HG03432 (cell line): ENCODE data around the gene ACTN3.
"Not testable (repeated sequence)": the region's sequence is repeated elsewhere in the genome, so short reads cannot be mapped to it uniquely, and the experiment has no call there.

ENCODE experiments used
- ATAC-seq: cut with Tn5 transposase; IDR thresholded peaks from one replicate; pipeline ENCODE4 v1.9.1; 2021; ENCODE audit warnings: mild to moderate bottlenecking, moderate library complexity; ENCODE audit not compliant: unreplicated experiment

Gene ACTN3

DNA sequence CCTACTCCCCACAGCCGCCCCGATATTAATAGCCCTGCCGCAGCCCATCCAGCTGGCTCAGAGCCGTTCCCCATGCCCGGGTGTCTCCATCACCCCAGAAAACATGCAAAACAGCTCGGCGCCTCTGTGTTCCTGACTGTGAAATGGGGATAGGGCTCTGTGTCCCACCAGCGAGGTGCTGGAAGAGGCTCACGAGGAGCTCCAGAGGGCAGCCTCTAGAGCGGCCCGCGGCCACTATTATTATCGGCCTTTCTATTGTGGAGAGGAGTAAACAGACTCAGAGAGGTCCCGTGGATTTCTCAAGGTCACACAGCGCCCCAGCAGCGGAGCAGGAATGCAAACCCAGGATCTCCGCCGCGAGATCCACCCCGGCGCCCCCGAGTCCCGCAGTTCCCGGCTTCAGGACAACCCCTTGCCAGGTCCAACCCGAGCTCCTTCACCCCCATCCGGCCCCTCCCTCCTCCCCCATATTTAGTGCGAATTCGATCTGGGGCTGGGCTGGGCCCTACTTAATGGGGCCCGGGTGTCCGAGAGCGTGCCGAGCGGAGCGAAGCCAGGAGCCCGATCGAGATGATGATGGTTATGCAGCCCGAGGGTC, at the start of gene ACTN3:
Gene ACTN3, plus strand, starts transcription at position 536 of the 598 bp plus-strand sequence. Its CDS starts 35 bp downstream, at position 571.
- no peak for ATAC-seq

DNA sequence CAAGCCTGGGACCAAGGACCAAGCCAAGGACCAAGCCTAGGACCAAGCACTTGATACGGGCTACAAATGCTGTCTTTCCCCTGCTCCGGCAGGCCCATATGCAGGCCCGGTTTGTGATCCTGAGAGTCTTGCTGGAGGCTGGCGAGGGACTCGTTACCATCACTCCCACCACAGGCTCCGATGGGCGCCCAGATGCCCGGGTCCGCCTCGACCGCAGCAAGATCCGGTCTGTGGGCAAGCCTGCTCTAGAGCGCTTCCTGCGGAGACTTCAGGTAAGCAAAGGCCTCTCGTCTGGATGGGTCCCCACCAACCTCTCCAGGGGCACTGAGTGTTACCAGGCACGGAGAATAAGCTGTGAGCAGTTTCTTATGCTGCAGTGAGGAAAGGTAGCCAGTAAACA, 49.5 kb upstream of the ACTN3 start:
- ATAC-seq, result no peak

DNA sequence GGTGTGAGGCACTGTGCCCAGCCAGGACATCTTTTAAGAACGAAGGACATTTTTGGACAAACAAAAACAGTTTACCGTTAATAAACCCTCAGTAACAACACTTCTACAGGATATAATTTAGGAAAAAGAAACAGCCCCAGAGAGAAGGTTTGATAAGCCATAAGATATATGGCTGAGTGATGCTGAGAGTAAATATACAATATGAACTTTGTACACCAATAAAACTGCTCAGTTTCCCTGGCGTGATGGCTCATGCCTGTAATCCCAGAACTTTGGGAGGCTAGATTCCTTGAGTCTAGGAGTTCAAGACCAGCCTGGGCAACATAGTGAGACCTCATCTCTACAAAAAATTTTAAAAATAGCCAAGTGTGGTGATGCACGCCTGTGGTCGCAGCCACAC, 48.2 kb upstream of the ACTN3 start:
- no peak for ATAC-seq

DNA sequence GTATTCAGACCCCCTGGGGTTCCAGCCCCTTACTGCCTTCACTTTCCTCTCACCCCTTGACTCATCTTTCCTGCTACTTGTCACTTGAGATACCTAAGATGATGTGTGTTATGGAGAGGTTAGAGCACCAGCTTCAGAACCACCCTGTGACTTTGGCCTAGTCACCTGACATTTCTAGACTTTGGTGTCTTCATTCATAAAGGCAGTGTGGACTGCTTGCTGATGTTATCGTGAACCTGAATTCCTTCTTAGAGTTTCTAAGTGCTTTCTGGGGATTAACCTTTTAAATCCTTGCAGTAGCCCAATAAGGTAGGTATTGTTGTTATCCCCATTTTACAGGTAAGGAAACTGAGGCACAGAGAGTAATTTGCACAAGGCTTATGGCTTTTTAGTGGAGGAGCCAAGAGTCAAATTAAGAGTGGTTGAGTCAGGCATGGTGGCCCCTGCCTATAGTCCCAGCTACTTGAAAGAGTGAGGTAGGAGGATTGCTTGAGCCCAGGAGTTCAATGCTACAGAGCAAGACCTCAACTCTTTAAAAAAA, 41.4 kb upstream of the ACTN3 start:
- ATAC-seq, result no peak

DNA sequence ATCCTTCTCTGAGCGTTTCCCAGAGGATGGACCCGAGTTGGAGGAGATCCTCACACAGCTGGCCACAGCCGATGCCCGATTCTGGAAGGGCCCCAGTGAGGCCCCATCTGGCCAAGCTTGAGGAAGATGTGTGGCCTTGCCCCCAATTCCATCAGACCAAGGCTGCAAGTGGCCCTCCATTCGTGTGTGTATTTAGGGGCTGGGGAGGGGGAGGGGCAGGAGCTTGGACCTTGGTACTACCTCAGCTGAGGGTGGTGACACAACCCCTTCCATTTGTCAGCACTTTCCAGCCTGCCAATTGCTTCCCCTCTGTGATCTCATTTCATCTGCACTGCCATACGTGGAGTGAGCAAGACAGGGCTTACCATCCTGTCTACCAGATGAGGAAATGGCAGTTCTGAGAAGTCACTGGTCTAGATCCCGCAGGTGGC, 37.6 kb upstream of the ACTN3 start:
- ATAC-seq, result no peak

DNA sequence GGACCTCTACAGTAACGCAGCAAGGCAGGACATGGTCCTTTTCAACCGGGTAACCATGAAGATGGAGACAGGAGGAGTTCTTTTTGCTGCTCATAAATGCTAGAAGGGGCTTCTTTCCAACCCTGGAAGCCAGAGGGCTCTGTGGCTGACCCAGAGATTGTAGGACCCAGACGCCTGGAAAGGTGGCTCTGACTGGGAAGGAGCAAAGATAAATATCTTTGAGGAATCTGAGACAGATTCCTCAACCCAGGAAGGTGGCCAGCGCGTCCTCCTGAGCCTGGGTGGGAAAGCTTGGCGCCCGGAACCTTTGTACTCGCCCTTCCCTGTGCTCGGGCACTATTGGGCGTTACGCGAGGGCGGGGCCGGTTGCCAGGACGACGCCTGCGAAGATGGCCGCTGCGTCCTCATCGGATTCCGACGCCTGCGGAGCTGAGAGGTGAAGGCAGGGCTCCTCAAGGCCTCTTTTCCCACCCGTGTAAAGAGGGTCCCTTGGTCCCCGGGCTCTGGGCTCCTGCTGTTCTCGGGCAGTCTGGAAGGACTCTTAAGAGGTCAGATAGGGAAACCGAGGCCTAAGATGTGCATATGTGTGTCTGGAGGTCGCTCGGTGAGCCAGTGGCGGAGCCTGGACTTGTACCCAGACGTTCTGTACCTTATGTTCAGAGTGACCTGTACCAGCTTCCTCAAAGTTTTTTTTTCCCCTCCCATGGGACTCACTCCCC, 36.3 kb upstream of the ACTN3 start, which contains the start of gene BBS1:
Gene BBS1, plus strand, starts transcription at position 365 of the 719 bp plus-strand sequence. Its CDS starts 25 bp downstream, at position 390.
- peak; percentile 85 for ATAC-seq

DNA sequence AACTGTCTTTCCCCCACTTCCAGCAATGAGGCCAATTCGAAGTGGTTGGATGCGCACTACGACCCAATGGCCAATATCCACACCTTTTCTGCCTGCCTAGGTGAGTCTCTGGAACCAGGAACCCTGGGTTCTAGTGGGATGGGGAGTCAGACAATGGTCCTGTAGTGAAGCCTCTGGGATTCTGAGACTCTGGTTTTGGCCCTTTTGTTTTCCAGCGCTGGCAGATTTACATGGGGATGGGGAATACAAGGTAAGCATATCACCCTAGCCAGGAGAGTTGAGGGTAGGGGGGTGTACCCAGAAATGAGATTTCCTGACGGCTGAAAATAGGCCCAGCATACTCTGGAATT, 35.7 kb upstream of the ACTN3 start:
- ATAC-seq, result no peak

DNA sequence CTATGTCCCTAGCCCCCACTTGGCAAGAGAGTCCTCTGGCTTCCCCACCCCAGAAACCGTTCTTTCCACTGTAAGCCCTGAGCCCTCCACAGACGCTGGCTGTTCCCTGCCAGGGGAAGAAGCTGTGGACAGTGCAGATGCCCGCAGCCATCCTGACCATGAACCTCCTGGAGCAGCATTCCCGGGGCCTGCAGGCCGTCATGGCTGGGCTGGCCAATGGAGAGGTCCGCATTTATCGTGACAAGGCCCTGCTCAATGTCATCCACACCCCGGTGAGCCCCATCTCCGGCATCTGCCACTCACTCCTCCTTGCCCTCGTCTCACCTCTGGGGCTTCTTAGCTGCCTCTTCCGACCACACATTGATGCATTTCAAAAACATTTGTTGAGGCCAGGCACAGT, 23.1 kb upstream of the ACTN3 start:
- no peak for ATAC-seq

DNA sequence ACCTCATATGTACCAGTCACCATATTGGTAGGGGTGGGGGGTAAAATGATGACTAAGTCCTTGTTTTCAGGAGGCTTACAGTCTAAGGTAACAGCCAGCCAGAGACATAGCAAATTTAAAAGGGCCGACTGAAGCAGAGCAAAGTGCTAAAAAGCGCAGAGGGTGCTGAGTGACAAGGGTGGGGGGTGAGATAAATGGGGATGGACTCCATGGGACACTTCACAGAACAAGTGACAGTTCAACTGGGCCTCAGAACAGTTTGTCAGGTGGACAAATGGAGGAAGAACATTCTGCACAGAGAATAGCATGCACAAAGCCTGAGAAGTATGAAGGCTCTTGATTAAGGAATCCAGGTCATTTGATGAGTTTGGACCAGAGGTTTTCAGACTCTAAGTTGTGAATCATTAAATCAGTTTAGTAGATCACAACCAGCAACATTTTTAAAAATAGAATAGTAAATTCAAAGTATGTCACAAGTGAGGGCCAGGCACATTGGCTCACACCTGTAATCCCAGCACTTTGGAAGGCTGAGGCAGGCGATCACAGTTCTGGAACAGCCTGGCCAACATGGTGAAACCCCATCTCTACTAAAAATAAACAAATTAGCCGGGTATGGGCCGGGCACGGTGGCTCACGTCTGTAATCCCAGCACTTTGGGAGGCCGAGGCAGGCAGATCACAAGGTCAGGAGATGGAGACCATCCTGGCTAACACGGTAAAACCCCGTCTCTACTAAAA, 22.2 kb upstream of the ACTN3 start:
- ATAC-seq, result no peak

DNA sequence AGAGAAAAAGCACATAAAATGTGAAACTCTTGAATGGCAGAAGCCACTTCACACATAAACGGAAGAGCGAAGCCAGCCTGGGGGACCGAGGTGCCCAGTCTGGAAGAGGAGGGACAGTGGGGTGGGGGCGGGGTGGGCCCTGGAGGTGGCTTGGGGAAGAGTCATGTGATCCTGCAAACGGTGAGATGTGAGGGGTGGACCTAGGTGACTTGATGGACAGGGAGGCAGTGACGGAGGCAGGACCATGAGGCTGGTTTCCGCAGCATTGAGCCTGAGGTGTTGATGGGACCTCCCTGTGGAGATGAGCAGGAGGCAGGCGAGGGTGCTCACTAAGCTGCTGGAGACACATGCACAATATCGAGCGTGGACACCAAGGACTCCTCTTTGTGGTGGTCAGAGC, 17.6 kb upstream of the ACTN3 start:
- ATAC-seq, result no peak

DNA sequence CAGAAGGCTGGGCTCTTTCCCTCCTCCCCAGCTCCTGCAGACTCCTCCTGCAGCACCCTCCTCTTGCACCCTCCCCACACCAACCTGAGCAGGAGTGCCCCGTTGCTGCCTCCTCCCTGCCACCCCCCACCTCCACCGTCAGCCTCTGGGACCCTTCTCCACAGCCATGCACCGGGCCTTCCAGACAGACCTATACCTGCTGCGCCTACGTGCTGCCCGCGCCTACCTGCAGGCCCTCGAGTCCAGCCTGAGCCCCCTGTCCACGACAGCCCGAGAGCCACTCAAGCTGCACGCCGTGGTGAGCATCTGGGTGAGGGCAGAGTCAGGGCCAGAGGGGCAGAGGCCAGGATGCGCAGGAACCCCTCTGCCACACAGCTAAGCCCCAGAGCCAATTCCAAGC, 17.0 kb upstream of the ACTN3 start:
- ATAC-seq, result no peak

DNA sequence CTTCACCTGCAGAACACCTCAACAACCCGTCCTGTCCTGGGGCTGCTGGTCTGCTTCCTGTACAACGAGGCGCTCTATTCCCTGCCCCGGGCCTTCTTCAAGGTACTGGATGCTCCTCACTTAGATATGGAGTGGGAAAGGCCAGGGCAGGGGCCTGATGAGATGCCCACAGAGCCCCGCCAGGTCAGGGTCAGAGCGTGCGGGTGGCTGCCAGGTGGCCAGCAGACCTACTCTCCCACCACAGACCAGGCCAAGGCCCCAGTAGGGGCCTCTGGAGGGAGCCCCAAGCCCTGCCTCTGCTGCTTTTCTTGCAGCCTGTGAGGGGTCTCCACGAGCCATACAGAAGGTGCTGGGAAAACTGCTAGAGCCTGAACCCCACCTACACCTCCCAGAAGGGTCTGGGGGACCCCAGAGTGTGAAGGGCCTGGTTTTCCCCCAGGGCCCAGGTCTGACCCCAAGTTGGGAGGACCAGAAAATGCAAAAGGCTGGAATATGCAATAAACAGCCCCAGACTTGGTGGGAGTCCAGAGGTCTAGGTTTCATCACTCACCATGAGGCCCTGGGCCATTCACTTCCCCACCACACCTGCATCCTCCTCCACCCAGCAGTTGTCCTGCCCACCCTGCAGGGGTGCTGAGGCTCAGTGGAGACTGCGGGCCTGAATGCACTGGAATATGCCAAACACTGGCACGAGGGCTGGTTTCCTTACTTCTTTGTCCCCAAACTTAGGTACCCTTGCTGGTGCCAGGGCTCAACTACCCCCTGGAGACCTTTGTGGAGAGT, 15.6 kb upstream of the ACTN3 start:
- ATAC-seq, result no peak

DNA sequence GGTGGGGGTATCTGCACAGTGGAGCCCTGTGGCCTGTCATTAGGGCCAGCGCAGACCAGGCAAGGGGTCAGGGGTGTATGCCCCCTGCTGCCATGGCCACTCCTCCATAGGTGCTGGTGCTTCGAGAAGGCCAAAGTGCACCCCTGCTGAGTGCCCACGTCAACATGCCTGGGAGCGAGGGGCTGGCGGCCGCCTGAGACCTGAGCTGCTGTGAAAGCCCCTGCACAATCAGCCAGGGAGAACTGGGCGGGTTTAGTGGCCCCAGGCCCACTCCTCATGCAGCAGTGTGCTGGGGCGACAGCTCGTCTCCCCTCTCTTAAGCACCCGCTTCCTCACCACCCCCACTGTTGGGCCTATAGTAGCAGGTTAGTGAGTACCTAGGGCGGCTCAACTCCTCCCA, 14.9 kb upstream of the ACTN3 start:
- no peak for ATAC-seq

DNA sequence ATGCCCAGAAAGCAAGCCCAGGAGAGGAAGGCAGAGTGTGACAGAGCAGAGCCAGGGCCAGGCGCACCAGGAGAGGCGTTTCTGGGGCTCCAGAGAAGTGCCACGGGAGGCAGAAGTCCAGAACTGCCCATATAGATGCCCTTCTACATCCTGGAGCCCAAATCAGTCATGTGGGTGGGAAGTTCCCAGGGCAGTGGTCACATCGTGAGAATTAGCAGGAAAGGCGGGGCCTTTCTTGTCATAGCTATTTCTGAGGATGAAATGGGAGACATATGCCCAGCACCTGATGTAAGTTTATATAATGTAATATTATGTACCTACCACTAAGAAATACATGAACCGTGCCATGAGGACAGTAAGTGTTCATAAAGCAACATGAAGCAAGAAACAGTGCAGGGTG, 13.9 kb upstream of the ACTN3 start:
- ATAC-seq, result no peak

DNA sequence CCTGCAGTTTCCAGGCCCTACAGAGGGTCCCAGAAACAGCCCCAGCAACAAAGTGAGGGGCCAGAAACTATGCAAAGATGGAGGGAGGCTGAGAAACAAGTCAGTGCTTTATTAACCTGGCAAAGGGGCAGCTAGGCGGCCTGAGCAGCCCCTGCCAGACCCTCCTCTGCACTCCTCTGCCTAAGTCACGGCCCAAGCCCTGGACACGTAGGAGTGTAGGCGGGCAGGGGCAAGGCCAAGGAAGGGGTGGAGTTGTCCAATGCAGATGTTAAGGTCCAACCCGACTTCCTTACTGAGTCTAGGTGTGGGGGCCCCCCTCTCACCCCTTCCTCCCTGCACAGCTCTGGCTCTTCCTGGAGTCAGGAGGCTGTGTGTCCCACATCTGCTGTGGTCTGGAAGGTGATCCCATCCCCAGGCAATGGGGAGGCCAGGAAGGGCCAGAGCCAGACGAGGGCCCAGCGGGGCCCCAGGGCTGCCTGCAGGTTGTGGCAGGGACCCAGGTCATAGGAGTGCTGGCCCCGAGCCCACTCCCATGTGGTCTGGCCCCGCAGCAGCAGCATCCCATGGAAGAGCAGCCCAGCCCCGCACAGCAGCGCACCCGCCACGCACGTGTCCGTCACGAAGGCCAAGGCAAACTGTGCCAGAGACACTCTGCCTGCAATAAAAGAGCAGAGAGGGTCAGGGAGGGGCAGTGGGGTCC, 7.4 kb upstream of the ACTN3 start:
- ATAC-seq, result no peak

DNA sequence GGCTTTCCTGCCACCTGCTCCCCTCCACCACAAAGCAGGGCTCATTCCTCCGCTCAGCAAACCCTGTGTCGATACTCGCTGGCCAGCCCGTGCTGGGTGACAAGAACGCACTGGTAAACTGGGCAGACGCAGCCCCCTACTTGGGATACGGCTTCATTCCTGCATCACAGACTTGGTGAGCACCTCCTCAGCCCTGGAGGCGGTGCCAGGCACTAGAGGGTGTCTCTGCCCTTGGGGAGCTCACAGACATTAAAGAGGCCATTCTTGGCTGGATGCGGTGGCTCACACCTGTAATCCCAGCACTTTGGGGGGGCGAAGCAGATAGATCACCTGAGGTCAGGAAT, 6.9 kb upstream of the ACTN3 start:
- ATAC-seq, result no peak

DNA sequence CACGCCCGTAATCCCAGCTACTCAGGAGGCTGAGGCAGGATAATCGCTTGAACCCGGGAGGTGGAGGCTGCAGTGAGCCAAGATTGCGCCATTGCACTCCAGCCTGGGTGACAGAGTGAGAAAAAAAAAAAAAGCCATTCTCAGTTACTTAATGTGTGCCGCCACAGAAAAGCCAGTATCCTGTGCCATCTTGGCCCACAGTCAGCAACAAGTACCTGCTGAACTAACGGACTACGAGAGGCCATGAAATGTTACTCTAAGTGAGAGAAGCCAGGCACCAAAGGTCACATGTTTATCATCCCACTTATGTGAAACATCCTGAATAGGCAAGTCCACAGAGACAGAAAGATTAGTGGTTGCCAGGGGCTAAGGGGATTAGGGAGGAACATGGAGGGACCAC, 6.1 kb upstream of the ACTN3 start:
- ATAC-seq, result not testable (repeated sequence)

DNA sequence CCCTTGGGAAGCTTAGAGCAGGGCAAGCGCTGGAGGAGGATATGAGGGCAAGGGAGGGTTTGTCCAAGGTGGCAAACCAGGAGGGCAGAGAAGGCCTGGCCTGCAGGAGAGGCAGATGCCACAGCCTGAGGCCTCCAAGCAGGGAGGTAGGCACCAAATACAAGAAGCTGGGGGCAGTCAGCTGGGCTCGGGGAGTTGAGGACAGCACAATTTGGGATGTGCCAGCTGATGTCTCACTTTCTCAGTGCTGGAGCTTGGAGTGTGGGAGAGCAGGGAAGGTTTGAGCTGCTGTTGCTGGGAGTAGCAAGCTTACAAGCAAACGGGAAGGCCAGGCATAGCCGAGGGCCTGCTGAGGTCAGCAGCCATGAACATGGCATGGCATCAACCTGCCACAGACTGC, 4.8 kb upstream of the ACTN3 start:
- ATAC-seq, result no peak

DNA sequence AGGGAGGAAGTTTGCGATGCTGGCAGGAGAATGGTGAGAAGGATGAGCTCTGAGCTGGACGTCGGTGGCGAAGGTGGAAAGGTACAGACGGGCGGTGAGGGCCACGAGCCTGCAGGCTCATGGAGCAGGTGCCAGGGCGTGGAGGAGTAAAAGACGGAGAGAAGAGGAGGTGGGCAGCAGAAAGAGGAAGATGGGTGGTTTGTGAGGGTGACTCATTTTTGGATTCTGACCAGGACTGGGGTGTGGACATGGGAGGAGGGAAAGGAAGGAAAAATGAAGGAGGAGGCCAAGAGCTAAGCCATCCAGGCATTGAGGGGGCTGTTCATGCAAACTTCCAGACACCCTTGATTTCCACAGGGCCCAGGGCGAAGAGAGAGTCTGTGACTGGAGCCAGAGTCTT, 4.3 kb upstream of the ACTN3 start:
- ATAC-seq, result no peak

DNA sequence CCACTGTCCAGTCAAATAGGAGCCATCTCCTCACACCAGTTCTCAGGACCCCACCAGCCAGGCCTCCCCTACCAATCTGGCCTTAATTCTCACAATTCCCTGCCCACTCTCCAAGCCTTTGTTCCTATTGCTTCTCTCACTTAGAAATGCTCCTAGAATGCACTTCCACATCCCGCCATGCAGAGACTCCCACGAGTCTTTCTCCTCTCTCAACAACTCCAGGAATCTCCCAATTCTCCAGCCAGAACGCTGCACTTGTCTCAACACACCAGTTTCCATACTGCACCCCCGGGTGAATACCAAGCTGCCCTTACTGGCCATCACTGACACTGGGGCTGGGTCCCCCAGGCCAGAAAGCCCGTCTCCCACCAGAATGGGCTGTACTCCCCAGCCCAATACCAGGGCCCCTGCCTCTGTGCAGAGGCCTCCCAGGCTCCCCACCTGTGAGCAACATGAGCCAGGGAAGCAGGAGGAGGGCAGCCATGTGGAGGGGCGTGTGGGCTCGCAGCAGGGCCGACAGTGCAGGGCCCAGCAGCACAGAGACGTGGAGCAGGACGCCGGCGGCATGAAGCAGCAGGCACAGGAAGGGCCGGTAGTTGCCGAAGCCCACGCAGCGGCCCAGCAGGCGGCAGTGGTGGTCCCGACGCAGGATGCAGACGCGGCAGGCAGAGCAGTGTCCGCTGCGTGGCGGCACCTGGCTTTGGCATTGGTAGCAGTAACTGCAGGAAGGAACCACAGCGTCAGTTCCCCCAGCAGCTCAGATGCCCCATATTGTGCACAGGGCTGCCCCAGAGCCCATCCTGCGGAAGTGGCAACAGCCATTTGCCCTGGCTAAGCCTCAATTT, 3.2 kb upstream of the ACTN3 start:
- no peak for ATAC-seq
